CD14-positive monocyte (primary cell): ENCODE measurements around the gene DHRS2. TPM values are rescaled to one million over a fixed set of nuclear protein-coding genes. Genes with fewer than 3 reads are reported as not detected.

ENCODE experiments used
- DNase-seq, 3 donors: peaks; one replicate each; pipeline ENCODE4 v3.0.0-alpha.2; 2011 to 2022
- H2AFZ ChIP-seq: 2 replicates; pipeline ENCODE4 v1.6.0; 2012; ENCODE audit warnings: mild to moderate bottlenecking, low read depth, low read length, inconsistent platforms; ENCODE audit not compliant: insufficient read depth, poor library complexity, severe bottlenecking
- H3K27ac ChIP-seq, 2 donors: 1 replicate in 1 of 2; 2 replicates in 1 of 2; pipeline ENCODE4 v1.5.1; 2012 to 2013; ENCODE audit warnings: low read length in 2 of 2, control low read depth in 1 of 2, inconsistent platforms in 1 of 2, low read depth in 1 of 2, mild to moderate bottlenecking in 1 of 2
- H3K27me3 ChIP-seq, 2 donors: one replicate each; pipeline versions ENCODE4 v1.6.0 to v1.6.1; 2011 to 2013; ENCODE audit warnings: low read length in 2 of 2; ENCODE audit not compliant: control insufficient read depth in 2 of 2, insufficient read depth in 2 of 2
- H3K36me3 ChIP-seq, 2 donors: replicated peaks in 1 of 2; 1 replicate in 1 of 2; 2 replicates in 1 of 2; pipeline versions ENCODE4 v1.5.1 to v1.6.1; 2012 to 2013; ENCODE audit warnings: low read length in 2 of 2, control low read depth in 1 of 2, inconsistent platforms in 1 of 2, mild to moderate bottlenecking in 1 of 2; ENCODE audit not compliant: insufficient read depth in 2 of 2, control insufficient read depth in 1 of 2
- H3K4me1 ChIP-seq, 2 donors: 1 replicate in 1 of 2; 2 replicates in 1 of 2; pipeline versions ENCODE4 v1.5.1 to v1.6.1; 2012 to 2013; ENCODE audit warnings: low read length in 2 of 2, control low read depth in 1 of 2, inconsistent platforms in 1 of 2, mild to moderate bottlenecking in 1 of 2, moderate library complexity in 1 of 2; ENCODE audit not compliant: insufficient read depth in 2 of 2, control insufficient read depth in 1 of 2
- H3K4me2 ChIP-seq: replicated peaks from 2 replicates; pipeline ENCODE3; 2012; ENCODE audit warnings: low read length, moderate library complexity, mild to moderate bottlenecking; ENCODE audit not compliant: poor library complexity, severe bottlenecking; ENCODE audit errors: extremely low read depth
- H3K4me3 ChIP-seq, 3 experiments: fragments of 200-600 bp in 1 of 3; sonication (generic) in 1 of 3; replicated peaks in 1 of 3; 1 replicate in 2 of 3; 2 replicates in 1 of 3; pipeline ENCODE4 v1.5.1; 2011 to 2013; ENCODE audit warnings: low read length in 3 of 3, mild to moderate bottlenecking in 3 of 3, control low read depth in 2 of 3, low read depth in 2 of 3, inconsistent platforms in 1 of 3, moderate library complexity in 1 of 3
- H3K79me2 ChIP-seq: 2 replicates; pipeline ENCODE4 v1.6.0; 2012; ENCODE audit warnings: mild to moderate bottlenecking, control low read depth, inconsistent platforms, low read length, moderate library complexity; ENCODE audit not compliant: insufficient read depth
- H3K9ac ChIP-seq: 2 replicates; pipeline ENCODE4 v1.6.0; 2017; ENCODE audit warnings: low read length, mild to moderate bottlenecking; ENCODE audit not compliant: insufficient read depth, poor library complexity, severe bottlenecking
- H3K9me3 ChIP-seq, 2 donors: replicated peaks in 1 of 2; 1 replicate in 1 of 2; 2 replicates in 1 of 2; pipeline versions ENCODE4 v1.5.1 to v1.6.1; 2012 to 2013; ENCODE audit warnings: low read length in 2 of 2, control low read depth in 1 of 2; ENCODE audit not compliant: control insufficient read depth in 1 of 2, insufficient read depth in 1 of 2
- H4K20me1 ChIP-seq: 2 replicates; pipeline ENCODE4 v1.6.0; 2012; ENCODE audit warnings: mild to moderate bottlenecking, low read length, control low read depth, moderate library complexity; ENCODE audit not compliant: insufficient read depth
- H3K27ac Mint-ChIP-seq, 7 donors: one replicate each; pipeline ENCODE4 v1.8.0; 2020; ENCODE audit warnings: mild to moderate bottlenecking in 7 of 7, mixed read lengths in 7 of 7, moderate library complexity in 6 of 7, inconsistent platforms in 2 of 7
- H3K27me3 Mint-ChIP-seq, 3 donors: one replicate each; pipeline ENCODE4 v1.8.0; 2021 to 2022; ENCODE audit warnings: low read depth in 3 of 3, mild to moderate bottlenecking in 3 of 3, mixed read lengths in 3 of 3, moderate library complexity in 3 of 3, inconsistent platforms in 1 of 3
- H3K36me3 Mint-ChIP-seq, 2 donors: one replicate each; pipeline ENCODE4 v1.8.0; 2020; ENCODE audit warnings: mixed read lengths in 2 of 2, inconsistent platforms in 1 of 2, mild to moderate bottlenecking in 1 of 2
- H3K4me1 Mint-ChIP-seq: one replicate; pipeline ENCODE4 v1.8.0; 2020; ENCODE audit warnings: mild to moderate bottlenecking, mixed read lengths
- H3K4me3 Mint-ChIP-seq, 2 donors: one replicate each; pipeline ENCODE4 v1.8.0; 2020; ENCODE audit warnings: mild to moderate bottlenecking in 2 of 2, mixed read lengths in 2 of 2, moderate library complexity in 1 of 2
- H3K9me3 Mint-ChIP-seq, 7 donors: one replicate each; pipeline ENCODE4 v1.8.0; 2020 to 2022; ENCODE audit warnings: mixed read lengths in 7 of 7, mild to moderate bottlenecking in 6 of 7, moderate library complexity in 6 of 7, inconsistent platforms in 2 of 7
- WGBS: methylation state at CpG from one replicate; pipeline ENCODE4 v1.1.5; 2013; ENCODE audit warnings: missing lambda C conversion rate; ENCODE audit not compliant: insufficient coverage; 5-methylcytosine and 5-hydroxymethylcytosine counted together
- intact Hi-C, 2 donors: fragments of 100-400 bp; cut with micrococcal nuclease; formaldehyde crosslinking; loops; one replicate each; pipeline versions ENCODE4 v1.15.0 to v1.15.1; 2023
- polyA plus RNA-seq, 3 donors: library from polyadenylated mRNA; depleted of rRNA in 1 of 3; unstranded in 2 of 3; stranded (reverse) in 1 of 3; fragments of 300-500 nt in 2 of 3; fragments of >200 nt in 1 of 3; fragmentation: Illumina TruSeq in 2 of 3; gene quantifications; 1 replicate in 2 of 3; 2 replicates in 1 of 3; pipeline ENCODE4 v1.2.3, GENCODE V29; 2012 to 2021
- TF ChIP-seq, protein P1 (sequence below): fragments of 200-600 bp; IDR thresholded peaks from one replicate; pipeline ENCODE4 v1.8.0; 2022; ENCODE audit warnings: antibody characterized with exemption, mild to moderate bottlenecking

The DHRS2 gene
- polyA plus RNA-seq, 3 donors = not detected

- Mint-ChIP-seq H3K36me3 (no peaks in the 10 kb centered on the region), H3K9me3 (peaks cover 0 to 14% (median 2%) of the 10 kb centered on the region in 7 donors), H3K27me3 (peaks cover 2 to 5% (median 3%) of the 10 kb centered on the region in 3 donors), H3K4me1 (no peaks in the 10 kb centered on the region), H3K27ac (no peak overlapping the region), H3K4me3 (no peak overlapping the region)
- intact Hi-C loops = no loop called here
- DNase-seq = no peak
- no peaks in the 10 kb centered on the region for H3K27me3 ChIP-seq
- H3K27ac ChIP-seq = no peak overlapping the region
- no peaks in the 10 kb centered on the region for H3K4me1 ChIP-seq
- no peak overlapping the region for H3K4me3 ChIP-seq
- no peak overlapping the region for H3K9ac ChIP-seq
- H3K36me3 ChIP-seq = no peaks in the 10 kb centered on the region
- H3K4me2 ChIP-seq = no peak overlapping the region
- TF ChIP-seq, protein P1, sequence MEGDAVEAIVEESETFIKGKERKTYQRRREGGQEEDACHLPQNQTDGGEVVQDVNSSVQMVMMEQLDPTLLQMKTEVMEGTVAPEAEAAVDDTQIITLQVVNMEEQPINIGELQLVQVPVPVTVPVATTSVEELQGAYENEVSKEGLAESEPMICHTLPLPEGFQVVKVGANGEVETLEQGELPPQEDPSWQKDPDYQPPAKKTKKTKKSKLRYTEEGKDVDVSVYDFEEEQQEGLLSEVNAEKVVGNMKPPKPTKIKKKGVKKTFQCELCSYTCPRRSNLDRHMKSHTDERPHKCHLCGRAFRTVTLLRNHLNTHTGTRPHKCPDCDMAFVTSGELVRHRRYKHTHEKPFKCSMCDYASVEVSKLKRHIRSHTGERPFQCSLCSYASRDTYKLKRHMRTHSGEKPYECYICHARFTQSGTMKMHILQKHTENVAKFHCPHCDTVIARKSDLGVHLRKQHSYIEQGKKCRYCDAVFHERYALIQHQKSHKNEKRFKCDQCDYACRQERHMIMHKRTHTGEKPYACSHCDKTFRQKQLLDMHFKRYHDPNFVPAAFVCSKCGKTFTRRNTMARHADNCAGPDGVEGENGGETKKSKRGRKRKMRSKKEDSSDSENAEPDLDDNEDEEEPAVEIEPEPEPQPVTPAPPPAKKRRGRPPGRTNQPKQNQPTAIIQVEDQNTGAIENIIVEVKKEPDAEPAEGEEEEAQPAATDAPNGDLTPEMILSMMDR = no peak
- no peaks in the 10 kb centered on the region for H4K20me1 ChIP-seq
- H3K79me2 ChIP-seq = no peaks in the 10 kb centered on the region
- no peak overlapping the region for H2AFZ ChIP-seq
- no peaks in the 10 kb centered on the region for H3K9me3 ChIP-seq
- 94% methylated on average over 5 of the region's 6 CpGs for WGBS
Measured at GRCh38 chr14:23654231-23654630, 18.1 kb downstream of the DHRS2 start.

GRCh38 chr14:23657959-23658470 lies 21.9 kb downstream of the DHRS2 start:
- H3K36me3 Mint-ChIP-seq = no peaks in the 10 kb centered on the region
- 93% methylated on average over 3 of the region's 10 CpGs for WGBS
- no peak overlapping the region for H3K4me3 Mint-ChIP-seq
- peaks cover 2 to 9% (median 7%) of the 10 kb centered on the region in 3 donors for H3K27me3 Mint-ChIP-seq
- intact Hi-C loops = no loop called here
- no peak for DNase-seq
- H3K79me2 ChIP-seq = no peaks in the 10 kb centered on the region
- no peaks in the 10 kb centered on the region for H3K4me1 ChIP-seq
- peaks cover 0 to 14% (median 2%) of the 10 kb centered on the region in 7 donors for H3K9me3 Mint-ChIP-seq
- no peaks in the 10 kb centered on the region for H3K36me3 ChIP-seq
- no peaks in the 10 kb centered on the region for H3K4me1 Mint-ChIP-seq
- no peaks in the 10 kb centered on the region for H3K9me3 ChIP-seq
- H3K4me3 ChIP-seq = no peak overlapping the region
- H3K4me2 ChIP-seq = no peak overlapping the region
- no peaks in the 10 kb centered on the region for H3K27me3 ChIP-seq
- no peak overlapping the region for H3K27ac ChIP-seq
- H4K20me1 ChIP-seq = no peaks in the 10 kb centered on the region
- no peak overlapping the region for H3K9ac ChIP-seq
- no peak overlapping the region for H3K27ac Mint-ChIP-seq
- no peak overlapping the region for H2AFZ ChIP-seq
- TF ChIP-seq, protein P1 = no peak
